Cerebellar nuclear complex (tissue), 1 donor: ENCODE measurements around the gene PPFIBP2.
A peak's percentile ranks its signal among the peaks of the same experiment; 100 is the strongest.

Experiments
- DNase-seq, 2 experiments: peaks; one replicate each; lab custom pipeline; 2025; lab: John Stamatoyannopoulos, UW

PPFIBP2 gene

DNA sequence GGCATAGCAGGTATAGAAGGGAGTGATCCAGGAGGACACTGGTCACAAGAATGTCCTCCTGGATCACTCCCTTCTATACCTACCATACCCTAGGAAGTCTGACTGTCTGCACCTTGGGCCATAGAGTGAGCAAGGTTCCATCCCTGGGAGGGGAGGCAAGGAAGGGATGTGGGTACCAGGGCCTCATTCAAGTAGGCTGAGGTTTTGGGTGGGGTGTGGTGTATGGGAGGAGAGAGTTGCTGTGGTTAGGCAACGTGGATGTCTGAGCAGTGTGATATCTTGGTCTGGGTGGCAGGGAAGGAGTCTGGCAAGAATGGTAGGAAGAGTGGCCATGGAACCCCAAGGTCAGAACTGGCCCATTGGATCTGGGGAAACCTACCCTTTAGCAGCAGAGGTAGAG, 13.2 kb downstream of the PPFIBP2 start:
- no peak for DNase-seq

DNA sequence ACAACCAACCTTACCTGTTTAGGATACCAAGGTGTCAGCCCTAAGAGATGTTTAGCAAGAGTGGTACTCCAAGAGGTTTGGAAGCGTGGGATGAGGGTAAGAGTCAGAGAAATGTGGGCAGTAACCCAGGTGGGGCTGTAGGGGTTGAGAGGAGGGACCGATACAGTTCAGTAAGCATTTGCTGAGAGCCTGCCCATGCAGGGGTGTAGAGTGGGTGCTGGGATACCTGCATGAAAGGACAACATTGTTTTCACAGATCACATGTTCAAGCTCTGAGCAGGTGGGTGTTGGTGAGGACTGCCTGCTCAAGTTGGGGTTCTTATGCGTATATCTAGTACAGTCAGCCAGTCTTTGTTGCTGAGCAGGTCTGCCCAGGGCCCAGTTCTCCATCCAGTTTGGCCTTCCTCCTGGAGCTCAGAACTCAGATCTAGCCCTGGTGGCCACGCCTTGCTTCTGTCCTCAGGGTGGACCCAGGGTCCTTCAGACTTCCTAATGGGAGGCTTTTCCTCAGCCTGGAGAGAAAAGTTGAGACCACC, 14.8 kb downstream of the PPFIBP2 start:
- DNase-seq: no peak

DNA sequence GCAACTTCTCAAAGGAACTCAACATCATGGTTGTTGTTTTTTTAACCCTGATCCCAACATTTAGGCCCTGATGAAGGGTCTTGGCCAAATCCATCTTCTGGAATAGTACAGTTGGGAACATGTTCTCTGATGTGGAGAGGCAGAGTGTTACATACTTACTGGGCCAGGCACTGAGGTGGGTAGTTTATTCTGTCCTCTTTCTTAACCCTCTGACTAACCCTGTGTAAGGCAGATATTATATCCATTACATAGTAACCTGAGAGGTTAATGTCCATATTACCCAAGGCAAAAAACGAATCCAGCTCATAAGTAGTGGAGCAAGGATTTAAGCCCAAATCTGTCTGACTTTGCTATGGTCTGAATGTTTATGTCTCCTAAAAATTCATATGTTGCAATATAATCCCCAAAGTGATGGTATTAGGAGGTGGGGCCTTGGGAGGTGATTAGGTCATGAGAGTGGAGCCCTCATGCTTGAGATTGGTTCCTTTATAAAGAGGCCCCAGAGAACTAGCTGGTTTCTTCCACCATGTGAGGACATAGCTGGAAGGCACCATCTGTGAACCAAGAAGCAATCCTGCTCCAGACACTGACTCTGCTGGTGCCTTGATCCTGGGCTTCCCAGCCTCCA, 16.3 kb downstream of the PPFIBP2 start:
- no peak for DNase-seq

DNA sequence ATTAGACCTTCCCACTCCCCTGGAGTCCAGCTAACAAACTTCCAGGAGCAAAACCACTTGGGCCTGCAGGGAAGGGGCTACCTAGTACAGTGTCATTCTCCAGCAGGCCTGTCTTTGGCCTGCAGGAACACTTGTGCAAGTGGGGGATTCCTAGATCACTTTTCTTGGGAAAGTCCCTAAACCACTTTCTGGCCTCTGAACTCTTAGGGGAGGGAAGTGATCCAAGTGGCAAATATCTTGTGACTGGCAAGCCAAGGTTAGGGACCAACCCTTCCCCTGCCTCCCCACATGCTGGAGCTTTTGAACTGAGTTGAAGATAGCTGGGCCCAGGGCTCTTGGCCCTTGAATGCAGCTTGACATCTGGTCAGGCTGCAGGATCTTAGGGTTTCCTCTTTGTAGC, 17.2 kb downstream of the PPFIBP2 start:
- DNase-seq: no peak

DNA sequence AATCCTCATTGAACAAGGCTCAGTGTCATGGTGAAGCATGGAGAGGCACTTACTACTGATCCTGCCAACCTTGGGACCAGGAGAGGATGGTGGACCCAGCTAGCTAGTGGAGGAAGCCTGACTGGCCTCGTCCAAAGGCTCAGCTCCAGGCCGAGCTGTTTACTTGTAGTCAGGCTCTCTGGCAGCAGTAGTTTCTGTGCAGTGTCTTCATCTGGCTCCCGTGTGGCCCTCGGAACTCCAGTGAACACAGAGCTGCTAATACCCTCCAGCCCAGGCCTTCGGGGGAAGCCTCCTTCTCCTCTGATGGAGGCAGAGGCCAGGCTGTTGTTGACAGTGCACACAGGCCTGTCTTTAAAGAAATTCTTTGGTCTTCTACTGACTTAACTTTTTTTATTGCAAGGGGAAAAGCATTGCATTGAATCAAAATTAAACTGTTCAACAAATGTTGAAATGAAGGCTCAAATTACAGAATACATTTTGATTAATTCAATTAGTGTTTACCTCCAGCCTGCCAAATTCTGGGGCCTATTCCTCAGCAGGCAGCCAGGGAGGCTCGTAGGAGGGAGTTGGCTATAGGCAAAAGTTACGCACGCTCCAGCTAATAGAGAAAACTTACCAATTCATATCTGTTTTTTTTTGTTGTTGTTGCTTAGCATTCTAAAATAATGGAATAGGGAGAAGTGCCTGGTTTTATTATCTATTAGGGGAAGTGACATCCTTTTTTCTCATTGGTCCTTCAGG, 18.8 kb downstream of the PPFIBP2 start:
- no peak for DNase-seq

DNA sequence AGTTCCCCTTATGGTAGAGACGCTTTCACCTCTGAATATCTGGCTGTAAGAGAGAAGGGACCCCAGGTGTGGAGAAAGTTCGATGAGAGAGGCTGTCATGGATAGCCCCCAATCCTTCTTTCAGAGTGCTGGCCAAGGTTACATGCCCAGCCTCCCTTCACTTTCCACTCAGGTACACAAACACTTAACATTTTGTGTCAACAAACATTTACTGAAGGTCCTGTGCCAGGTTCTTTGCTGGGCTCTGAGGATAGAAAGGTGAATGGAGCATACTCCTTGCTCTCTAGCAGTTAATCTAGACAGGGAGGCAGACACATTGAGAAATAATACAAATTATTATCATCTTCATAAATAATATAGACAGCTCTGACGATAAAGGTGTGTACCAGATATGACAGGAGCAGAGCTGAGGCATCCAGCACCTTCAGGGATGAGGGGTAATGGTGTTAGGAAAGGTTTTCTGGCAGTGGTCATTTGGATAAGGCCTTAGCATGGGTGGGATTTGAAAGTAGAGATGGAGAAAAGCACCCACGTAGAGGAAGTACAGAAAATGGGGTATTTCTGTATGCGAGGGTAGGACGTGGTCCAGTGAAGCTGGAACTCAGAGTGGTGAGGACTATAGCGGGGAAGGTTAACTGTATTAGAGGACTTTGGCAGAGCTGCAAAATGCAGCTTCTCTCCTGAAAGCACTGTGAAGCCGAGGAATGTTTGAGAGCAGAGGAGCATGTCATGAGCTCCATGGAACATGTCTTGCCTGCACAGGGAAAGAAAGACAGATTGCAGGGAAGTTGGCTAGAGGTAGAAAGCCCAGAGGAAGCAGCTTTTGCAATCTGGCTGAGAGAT, 19.6 kb downstream of the PPFIBP2 start:
- no peak for DNase-seq

DNA sequence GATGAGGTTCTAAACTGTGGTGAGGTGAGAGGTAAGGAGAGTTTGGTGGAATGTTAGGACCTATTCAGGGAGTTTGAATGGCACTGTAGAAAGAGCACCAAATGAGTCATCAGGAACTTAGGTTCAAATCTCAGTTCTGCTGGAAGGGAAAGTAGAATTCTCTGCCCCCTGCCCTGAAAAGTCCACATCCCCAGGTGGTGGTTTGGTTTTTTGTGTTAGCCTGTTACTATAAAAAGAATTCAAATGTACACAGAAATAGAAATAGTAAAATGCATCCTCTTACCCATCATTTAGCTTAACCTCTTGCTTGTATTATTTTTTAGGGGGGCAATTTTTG, 20.2 kb downstream of the PPFIBP2 start:
- DNase-seq: no peak

DNA sequence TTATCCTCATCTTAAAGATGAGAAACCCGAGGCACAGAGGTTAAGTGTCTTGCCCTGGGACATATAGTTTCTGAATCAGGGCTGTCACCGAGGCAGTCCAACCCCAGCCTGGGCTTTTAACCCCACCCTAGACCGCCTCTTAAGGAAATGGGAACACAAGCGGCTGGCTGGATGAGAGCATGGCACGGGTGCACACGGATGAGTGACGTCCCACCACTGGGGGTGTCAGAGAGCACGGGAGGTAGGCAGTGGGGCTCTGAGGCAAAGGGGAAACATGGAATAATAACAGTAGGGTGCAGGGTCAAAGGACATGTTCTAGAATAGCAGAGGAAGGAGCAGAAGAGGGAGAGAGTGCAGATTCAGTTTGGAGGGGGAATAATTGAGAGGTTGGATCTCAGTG, 22.3 kb downstream of the PPFIBP2 start:
- DNase-seq: no peak

DNA sequence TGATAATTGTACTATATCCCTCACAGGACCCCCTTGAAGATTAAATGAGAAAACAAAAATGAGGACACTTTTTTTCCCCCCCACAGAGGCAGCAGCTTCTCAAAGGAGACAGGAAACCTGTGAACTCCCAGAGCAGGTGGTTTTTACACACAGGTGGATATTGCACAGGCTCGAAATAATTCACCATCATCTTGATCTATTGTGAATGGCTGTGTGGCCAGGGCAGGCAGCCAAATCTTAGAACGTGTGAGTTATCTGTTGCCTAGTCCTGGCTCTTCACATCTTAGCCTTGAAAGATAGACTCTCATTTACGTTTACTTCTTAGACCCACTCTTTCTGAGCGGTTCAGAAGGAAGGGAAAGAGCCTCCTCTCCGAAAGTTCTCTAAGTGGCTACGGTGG, 23.5 kb downstream of the PPFIBP2 start:
- DNase-seq: no peak

DNA sequence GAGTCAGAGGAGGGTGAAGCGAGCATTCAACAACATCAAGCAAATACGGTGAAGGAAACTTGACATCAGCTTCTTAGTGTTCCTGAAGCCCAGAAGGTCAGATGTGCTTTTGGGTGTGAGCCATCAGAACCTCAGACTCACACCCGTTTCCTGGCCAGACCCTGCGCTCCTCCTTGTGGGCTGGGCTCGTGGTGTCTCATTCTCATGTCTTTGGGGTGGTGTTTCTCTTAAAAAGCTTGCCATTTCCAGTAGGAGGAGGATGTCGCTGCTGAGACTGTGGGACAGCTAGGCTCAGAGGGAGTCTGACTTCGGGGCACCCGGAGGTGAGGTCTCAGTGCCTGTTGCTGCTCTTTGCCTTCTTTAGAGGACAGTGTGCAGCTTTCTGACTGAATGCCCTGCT, 24.2 kb downstream of the PPFIBP2 start:
- no peak for DNase-seq

DNA sequence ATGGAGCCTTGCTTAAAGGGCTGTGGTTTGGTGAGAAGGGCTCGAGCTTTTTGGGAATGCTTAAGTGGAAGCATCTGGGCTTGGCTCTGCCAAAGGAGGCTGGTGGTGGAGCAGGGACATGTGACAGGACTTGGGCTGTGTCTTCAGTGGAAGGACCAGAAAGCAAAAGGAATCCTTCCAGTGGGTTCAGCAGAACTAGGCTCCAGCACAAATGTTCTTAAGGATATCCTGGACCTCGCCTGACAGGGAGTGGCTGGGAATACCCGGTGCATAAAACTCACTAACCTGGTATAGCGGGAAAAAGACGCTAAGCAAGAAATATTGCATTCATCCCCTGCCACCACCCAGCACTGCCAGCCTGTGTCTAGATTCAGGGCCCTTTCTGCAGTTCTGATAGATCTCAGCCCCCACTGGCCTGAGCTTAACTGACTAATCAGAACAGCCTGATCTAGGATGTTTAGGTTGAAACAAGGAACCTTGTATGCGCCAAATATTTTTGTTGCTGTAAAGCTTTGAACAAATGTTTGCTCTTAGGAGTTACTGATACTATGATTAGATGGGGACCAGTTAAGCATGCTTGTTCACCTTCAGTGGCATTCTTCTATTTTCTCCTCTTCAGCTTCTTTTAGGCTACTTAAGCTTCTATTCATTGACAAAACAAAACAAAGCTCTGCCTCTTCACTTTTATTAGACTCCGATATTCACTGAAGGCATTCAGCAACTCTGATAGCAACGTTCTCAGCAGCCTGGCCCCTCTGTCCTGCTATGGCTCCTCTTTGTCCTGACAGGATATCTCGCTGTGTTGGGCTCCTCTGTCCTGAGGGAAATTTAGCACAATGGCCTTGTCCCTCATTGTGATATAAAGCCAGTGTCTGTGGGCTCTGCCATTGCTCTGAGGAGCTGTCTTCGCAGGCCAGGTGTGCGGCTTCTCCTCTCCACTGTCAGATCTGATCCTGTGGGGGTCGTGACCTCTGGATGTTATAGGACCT, 25.0 kb downstream of the PPFIBP2 start:
- DNase-seq: no peak

DNA sequence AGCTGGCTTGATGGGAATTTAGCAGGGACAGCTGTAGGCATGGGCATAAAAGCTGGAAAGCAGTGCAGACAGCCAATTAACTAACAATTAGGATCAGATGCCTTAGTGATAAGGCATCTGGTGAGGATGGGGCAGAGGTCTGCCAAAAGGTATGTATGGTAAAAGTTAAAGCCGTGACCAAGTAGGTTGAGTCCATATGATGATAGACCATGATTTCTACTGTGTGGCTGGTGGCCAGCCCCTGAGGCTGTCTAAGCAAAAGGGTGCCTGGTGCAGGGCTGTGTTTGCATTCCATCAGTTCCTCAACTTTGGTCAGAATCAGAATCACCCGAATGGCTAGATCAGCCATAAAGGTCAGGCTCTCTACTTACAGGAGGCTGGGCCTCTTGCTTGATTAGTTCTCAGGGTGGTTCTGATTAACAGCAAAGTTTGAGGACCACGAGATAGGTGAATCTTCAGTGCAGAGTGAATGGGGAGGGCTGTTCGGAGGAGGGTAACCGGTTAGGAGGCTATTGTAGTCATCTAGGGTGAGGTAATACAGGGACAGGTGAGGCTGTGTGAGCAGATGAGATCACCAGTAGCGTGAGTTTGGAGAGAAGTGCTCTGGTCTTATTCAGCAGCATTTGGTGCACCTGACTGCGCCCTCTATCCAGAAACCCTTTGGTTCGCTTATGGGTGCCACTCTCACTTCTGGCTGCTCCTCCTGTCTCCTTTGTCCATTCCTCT, 27.2 kb downstream of the PPFIBP2 start:
- no peak for DNase-seq

DNA sequence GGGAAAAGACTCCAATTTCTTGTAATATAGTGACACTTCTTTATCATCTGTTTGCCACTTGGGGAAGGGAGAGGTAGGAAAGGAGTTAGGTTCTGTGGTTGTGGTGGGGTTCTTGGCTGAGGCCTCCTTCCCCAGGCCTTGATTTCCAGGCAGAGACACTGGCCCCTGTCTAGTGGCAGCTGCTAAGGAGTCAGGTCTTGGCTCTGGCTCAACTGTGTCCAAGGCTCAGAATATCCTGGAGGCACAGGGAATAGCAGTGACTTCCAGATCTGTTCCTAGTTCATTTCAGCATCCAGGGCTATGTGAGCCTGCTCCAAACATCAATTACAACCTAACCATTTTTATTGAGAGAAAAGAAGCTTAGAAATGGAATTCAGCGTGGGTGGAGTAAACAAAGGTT, 29.5 kb downstream of the PPFIBP2 start:
- DNase-seq: peak in 1 of 2 experiments; percentile 37

DNA sequence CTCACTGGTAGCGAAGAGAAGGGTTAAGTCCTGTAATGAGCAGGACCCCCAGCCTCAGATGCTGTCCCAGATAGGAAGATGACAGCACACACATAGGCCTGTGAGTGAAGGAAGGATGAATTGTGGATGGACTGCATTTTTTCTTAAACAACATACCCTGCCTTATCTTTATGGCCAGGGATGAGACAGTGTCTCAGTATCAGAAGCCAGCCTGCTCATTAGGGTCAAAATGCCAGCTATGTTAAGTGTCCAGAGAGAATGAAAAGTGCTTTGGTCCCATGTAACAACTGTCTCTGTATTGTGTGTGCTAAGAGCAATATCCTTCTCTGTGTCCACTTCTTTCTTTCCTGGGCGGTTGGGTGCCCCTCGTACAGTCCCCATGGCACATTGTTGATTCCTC, 30.2 kb downstream of the PPFIBP2 start:
- no peak for DNase-seq

DNA sequence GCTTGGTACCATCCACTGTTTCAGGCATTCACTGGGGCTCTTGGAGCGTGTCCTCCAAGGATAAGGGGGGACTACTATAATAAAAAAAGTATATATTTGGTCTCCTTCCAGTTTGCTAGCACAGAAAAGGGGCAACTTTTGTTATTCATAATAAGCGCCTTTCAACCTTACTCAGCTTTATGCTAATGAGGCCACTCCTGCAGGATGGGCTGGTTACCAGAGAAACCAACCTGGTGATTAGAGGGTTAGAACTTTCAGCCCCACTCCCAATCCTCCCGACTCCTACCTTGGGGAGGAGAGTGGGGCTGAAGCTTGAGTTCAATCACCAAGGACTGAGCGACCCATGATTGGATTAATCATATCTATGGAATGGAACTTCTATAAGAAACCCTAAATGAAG, 31.8 kb downstream of the PPFIBP2 start:
- DNase-seq: no peak

DNA sequence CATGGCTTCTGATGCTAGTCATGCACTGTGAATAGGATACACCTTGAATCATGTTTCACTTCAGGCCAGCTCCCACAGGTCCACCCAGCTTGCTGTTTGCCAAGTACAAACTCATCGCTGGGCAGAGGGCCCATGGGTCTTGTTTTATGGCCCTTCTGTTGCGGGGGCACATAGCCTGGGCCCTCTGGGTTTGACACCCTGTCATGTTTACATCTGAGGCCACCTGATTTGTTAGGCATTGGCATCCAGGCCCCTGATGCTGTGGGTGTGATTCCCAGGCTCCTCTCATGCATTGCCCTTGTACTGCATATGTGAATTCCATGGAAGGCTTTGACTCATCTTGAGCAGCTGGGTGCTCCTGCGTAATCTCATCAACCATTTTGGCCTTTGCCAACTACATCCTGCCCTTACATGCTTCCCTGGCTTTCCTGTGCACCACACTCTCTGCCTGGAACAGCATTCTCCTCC, 32.6 kb downstream of the PPFIBP2 start:
- DNase-seq: no peak

DNA sequence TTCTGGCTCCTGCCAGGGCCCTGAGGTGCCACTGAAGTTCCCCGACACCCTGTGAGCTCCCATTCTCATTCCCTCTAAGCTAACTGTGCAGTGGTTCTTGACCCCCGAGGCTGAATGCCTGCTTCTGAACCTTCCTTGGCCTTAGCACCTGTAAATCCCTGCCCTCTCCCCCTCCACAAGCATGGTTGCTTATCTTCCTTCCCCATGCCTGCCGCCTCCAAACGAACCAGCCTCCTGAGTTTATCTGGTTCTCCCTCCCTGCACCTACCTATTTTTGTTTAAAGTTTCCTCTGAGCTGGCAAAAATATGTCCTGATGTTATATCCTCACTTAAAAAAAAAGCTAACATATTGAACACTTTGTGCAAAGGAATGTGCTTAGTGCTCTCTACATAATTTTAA, 33.9 kb downstream of the PPFIBP2 start:
- DNase-seq: no peak

DNA sequence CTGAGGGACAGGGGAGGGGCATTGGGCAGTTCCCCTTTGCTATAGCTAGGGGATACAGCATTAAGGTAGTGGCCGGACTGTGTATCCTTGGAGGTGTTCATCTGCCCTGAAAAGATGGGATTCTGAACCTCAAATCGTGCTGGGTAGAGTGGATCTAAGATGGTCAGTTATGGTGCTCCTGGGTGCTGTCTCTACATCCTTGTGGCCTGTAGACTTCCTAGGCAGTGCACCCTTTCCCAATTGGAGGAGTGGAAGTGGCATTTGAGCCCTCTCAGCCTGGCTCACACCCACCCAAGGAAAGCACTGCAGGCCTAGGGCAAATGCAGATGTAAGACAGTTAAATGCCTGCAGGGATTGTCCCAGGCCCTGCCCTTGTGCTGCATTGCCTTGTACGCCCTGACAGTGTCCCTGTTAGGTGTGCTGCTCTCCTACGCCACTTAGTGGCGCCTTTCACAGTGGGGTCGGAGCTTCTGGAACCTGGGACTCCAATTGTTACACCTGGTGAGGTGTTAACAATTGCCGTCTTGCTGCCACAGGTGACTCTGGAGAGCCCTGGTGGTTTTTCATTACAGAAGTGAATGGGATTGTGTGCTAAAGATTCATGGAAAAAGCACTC, 35.0 kb downstream of the PPFIBP2 start:
- no peak for DNase-seq

DNA sequence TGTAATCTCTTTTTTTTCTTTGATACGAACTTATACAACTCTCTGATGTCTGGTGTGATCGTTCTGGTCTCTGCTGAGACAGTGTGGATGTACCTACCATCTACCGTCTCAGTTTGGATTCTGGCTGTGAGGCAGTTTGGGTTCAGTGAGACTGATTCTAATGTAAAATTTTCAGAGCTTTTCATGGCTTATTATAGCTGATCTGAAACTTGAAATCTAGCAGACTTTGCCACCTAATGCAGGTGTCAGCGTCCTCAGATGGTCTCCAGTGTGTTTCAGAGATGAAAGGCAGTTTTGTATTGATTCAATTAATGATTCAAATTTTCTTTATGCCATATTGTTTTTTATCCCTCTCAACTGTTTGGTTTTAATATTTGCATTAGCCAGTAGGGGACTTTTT, 35.9 kb downstream of the PPFIBP2 start:
- no peak for DNase-seq

DNA sequence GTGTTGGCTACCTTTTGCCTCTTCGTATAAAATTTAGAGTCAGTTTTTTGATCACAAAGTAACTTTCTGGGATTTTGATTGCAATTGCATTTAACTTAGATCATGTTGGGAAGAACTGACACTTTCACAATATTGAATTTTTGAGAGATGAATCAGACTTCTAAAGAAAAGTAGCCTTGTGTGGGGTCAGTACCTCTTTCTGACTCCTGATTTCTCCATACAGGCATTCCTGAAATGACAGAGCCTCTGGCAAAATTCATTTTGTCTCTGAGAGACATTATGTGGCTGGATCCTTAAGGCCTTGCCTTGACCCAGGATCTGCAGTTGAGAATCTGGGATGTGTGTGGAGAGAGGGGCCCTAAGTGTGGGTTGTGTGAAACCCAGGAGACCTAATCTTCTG, 37.8 kb downstream of the PPFIBP2 start:
- DNase-seq: no peak
